ENCODE data around the gene UBE2L6. TPM values are rescaled to one million over a fixed set of nuclear protein-coding genes. Genes with fewer than 3 reads are reported as not detected.

The UBE2L6 gene
- total RNA-seq, 2 donors from 2014 or later, result 8.1 to 22.5 TPM

DNA sequence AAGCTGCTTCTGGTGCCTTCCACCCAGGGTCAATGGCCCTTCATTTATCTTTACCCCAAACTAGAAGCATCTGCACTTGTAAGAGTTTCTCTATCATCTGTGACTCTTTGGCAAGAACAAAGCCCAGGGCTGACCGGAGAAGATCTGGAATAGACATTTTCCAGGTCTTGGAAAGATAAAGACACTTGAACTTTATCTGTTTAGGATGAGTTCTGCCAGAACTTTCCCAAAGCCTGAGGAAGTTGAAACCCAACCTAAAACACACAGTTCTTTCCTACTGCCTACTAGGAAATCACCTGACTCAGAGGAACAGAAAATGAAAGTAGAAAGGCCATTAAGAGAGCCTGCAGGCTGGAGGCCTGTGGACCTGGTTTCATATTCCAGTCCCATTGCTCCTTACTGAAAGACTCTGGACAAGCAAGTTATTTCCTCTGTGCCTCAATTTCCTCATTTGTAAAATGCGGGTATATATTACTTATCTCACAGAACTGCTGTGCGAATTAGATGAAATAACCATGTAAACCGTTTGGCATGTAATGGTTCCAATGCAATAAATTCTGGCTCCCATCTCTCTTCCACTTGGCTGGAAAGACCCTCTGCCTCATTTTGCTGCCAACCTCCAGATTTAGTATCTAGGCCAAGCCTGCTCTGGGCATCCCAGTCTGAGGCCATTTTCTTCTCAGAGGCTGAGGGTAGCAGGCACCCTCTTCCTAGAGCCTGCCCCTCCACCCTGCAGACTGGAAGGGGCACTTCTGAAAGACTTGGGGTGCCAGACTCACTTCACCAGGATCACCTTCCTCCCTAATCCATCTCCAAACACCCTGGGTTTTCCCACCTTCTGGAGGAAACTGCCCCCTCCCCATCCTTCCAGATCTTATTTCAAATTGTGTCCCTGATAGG is 1.2 kb downstream of the UBE2L6 start:
- TF ChIP-seq, protein P1, sequence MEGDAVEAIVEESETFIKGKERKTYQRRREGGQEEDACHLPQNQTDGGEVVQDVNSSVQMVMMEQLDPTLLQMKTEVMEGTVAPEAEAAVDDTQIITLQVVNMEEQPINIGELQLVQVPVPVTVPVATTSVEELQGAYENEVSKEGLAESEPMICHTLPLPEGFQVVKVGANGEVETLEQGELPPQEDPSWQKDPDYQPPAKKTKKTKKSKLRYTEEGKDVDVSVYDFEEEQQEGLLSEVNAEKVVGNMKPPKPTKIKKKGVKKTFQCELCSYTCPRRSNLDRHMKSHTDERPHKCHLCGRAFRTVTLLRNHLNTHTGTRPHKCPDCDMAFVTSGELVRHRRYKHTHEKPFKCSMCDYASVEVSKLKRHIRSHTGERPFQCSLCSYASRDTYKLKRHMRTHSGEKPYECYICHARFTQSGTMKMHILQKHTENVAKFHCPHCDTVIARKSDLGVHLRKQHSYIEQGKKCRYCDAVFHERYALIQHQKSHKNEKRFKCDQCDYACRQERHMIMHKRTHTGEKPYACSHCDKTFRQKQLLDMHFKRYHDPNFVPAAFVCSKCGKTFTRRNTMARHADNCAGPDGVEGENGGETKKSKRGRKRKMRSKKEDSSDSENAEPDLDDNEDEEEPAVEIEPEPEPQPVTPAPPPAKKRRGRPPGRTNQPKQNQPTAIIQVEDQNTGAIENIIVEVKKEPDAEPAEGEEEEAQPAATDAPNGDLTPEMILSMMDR (IDR thresholded peaks at IDR 0.05), result no peak
- H3K9me3 ChIP-seq, result no peaks in the 10 kb centered on the region
- peak; percentile 69 for DNase-seq (ENCODE audit: low spot score)
- no peaks in the 10 kb centered on the region for H3K27me3 ChIP-seq
- H3K27ac ChIP-seq, result peak overlapping the region; percentile 80 to 83
- peak overlapping the region; percentile 21 to 89 for H3K4me3 ChIP-seq
- no peaks in the 10 kb centered on the region for H3K36me3 ChIP-seq
- peaks cover 0 to 26% of the 10 kb centered on the region in 2 donors for H3K4me1 ChIP-seq

- Histone ChIP-seq H3K36me3 (peaks cover 18% of the 10 kb centered on the region), H3K4me1 (peaks cover 0 to 18% of the 10 kb centered on the region in 2 donors), H3K9me3 (no peaks in the 10 kb centered on the region), H3K27me3 (no peaks in the 10 kb centered on the region), H3K27ac (no peak overlapping the region), H3K4me3 (no peak overlapping the region)
- TF ChIP-seq, protein P1 (IDR thresholded peaks at IDR 0.05), result no peak
- no peak for DNase-seq (ENCODE audit: low spot score)
These were observed 4.9 kb downstream of the UBE2L6 start for GRCh38 chr11:57562596-57562995.

DNA sequence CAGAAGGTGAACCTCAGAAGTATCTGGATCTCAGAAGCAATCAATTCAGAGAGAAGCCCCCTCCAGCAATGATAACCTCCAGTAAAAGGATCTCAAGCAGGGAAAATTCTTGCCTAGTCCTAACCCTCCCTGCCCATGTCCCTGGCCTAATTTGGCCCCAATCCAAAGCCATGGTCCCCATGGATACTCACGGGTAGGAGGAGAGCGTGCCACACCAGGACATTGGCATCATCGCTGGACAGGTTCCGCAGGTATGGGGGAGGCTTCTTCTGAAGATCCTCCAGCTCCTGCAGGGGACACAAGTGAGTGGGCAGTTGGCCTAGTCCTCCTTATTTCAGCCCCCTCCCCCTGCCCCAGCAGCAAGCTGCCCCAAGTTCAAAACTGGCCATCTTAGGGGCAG is 7.3 kb downstream of the UBE2L6 start:
- Histone ChIP-seq H3K27me3 (no peaks in the 10 kb centered on the region), H3K4me3 (no peak overlapping the region), H3K27ac (no peak overlapping the region), H3K36me3 (peaks cover 27% of the 10 kb centered on the region), H3K4me1 (peaks cover 0 to under 1% of the 10 kb centered on the region in 2 donors), H3K9me3 (no peaks in the 10 kb centered on the region)
- DNase-seq (ENCODE audit: low spot score), result no peak
- TF ChIP-seq, protein P1 (IDR thresholded peaks at IDR 0.05), result no peak

GRCh38 chr11:57556041-57556440 is 11.4 kb downstream of the UBE2L6 start:
- Histone ChIP-seq H3K4me3 (no peak overlapping the region), H3K4me1 (no peaks in the 10 kb centered on the region), H3K36me3 (peaks cover 53% of the 10 kb centered on the region), H3K27me3 (no peaks in the 10 kb centered on the region), H3K27ac (no peak overlapping the region), H3K9me3 (no peaks in the 10 kb centered on the region)
- no peak for DNase-seq (ENCODE audit: low spot score)
- TF ChIP-seq, protein P1 (IDR thresholded peaks at IDR 0.05), result no peak

DNA sequence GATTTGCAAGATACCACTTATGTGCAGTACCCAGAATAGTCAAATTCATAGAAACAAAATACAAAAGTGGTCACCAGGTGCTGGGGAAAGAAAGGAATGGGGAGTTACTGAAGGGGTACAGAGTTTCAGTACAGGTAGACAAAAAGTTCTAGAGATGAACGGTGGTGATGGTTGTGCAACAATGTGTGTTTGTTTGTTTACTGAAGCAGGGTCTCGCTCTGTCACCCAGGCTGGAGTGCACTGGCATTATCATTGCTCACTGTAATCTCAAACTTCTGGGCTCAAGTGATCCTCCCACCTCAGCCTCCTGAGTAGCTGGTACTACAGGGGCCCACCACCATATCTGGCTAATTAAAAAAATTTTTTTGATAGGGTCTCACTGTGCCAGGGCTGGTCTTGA is 12.1 kb downstream of the UBE2L6 start:
- Histone ChIP-seq H3K9me3 (no peaks in the 10 kb centered on the region), H3K27ac (no peak overlapping the region), H3K4me1 (no peaks in the 10 kb centered on the region), H3K4me3 (no peak overlapping the region), H3K36me3 (peaks cover 59% of the 10 kb centered on the region), H3K27me3 (no peaks in the 10 kb centered on the region)
- no peak for DNase-seq (ENCODE audit: low spot score)
- TF ChIP-seq, protein P1 (IDR thresholded peaks at IDR 0.05), result no peak

All from right atrium auricular region (tissue), 2 donors.